HCT116 (cell line): ENCODE measurements around the gene KBTBD13. TPM values are rescaled to one million over a fixed set of nuclear protein-coding genes. Genes with fewer than 3 reads are reported as not detected.
"Not testable (repeated sequence)": the region's sequence is repeated elsewhere in the genome, so short reads cannot be mapped to it uniquely, and the experiment has no call there.

Experiments used
- ATAC-seq: fragments of 200-7000 bp; cut with Tn5 transposase; 2 replicates; pipeline ENCODE4 v1.9.1; 2020; ENCODE audit warnings: mild to moderate bottlenecking, moderate library complexity
- BruUV-seq: library from RNA; stranded (reverse); fragments of 400-500 nt; replicated peaks from 2 replicates; lab custom pipeline; 2021; lab: Mats Ljungman, UMichigan
- CTCF ChIA-PET: fragments of 300-600 bp; sonication (Branson Sonifier 250); formaldehyde crosslinking; loops from one replicate; lab custom pipeline; 2021; ENCODE audit warnings: antibody characterized with exemption; lab: Charles Lee
- POLR2A ChIA-PET: fragments of 300-600, 350-600 bp; sonication (Branson Sonifier 250); formaldehyde crosslinking; loops from one replicate; lab custom pipeline; 2021; ENCODE audit warnings: antibody characterized with exemption; lab: Charles Lee
- RAD21 ChIA-PET, 2 experiments: fragments of 300-600 bp; sonication (Branson Sonifier 250); formaldehyde crosslinking; loops; one replicate each; lab custom pipeline; 2023; ENCODE audit warnings: low total read pairs in 2 of 2; ENCODE audit not compliant: uncharacterized antibody in 2 of 2, unreplicated experiment in 2 of 2, low non-redundant PET in 1 of 2; lab: Charles Lee
- DNase-seq: peaks from one replicate; pipeline ENCODE4 v3.0.0-alpha.2; 2010; ENCODE audit warnings: low read depth, low spot score
- H2AFZ ChIP-seq: fragments of 200-600 bp; shearing (Covaris generic), sonication (generic); 2 replicates; pipeline ENCODE4 v1.6.1; 2017; ENCODE audit warnings: low read depth, mixed run types, mixed read lengths, antibody characterized with exemption, low read length; ENCODE audit not compliant: poor library complexity, severe bottlenecking
- H3K27ac ChIP-seq: 2 replicates; pipeline ENCODE4 v1.5.1; 2012; ENCODE audit warnings: low read depth, low read length
- H3K27me3 ChIP-seq: fragments of 200-600 bp; sonication (generic); 2 replicates; pipeline ENCODE4 v1.6.1; 2016; ENCODE audit warnings: mixed run types, low read length, mixed read lengths; ENCODE audit not compliant: insufficient read depth
- H3K36me3 ChIP-seq, 2 experiments: fragments of 200-500 bp in 1 of 2; fragments of 200-600 bp in 1 of 2; sonication (Bioruptor generic) in 1 of 2; sonication (generic) in 1 of 2; 2 replicates each; pipeline versions ENCODE4 v1.5.1 to v1.6.1; 2014 to 2016; ENCODE audit warnings: low read length in 2 of 2, inconsistent platforms in 1 of 2, mixed read lengths in 1 of 2, mixed run types in 1 of 2; ENCODE audit not compliant: insufficient read depth in 2 of 2, control insufficient read depth in 1 of 2
- H3K4me1 ChIP-seq, 2 experiments: fragments of 200-600 bp in 1 of 2; sonication (generic) in 1 of 2; 2 replicates each; pipeline versions ENCODE4 v1.5.1 to v1.6.1; 2012 to 2017; ENCODE audit warnings: low read length in 2 of 2, inconsistent platforms in 1 of 2, mild to moderate bottlenecking in 1 of 2, mixed read lengths in 1 of 2, mixed run types in 1 of 2, moderate library complexity in 1 of 2; ENCODE audit not compliant: insufficient read depth in 2 of 2, control insufficient read depth in 1 of 2
- H3K4me2 ChIP-seq: fragments of 200-600 bp; sonication (generic); 2 replicates; pipeline ENCODE4 v1.6.1; 2017; ENCODE audit warnings: mixed run types, low read length, mixed read lengths
- H3K4me3 ChIP-seq, 2 experiments: fragments of 200-600 bp in 1 of 2; sonication (generic) in 1 of 2; replicated peaks in 1 of 2; 2 replicates each; pipeline ENCODE4 v1.5.1; 2011 to 2016; ENCODE audit warnings: low read length in 2 of 2, control low read depth in 1 of 2, low read depth in 1 of 2, mild to moderate bottlenecking in 1 of 2, mixed read lengths in 1 of 2, mixed run types in 1 of 2
- H3K79me2 ChIP-seq: fragments of 200-600 bp; sonication (generic); 2 replicates; pipeline ENCODE4 v1.6.1; 2017; ENCODE audit warnings: mild to moderate bottlenecking, mixed run types, low read length, moderate library complexity, mixed read lengths; ENCODE audit not compliant: insufficient read depth
- H3K9ac ChIP-seq: fragments of 200-600 bp; sonication (generic); 2 replicates; pipeline ENCODE4 v1.6.1; 2016; ENCODE audit warnings: low read length, mixed read lengths
- H3K9me2 ChIP-seq: fragments of 200-600 bp; sonication (generic), shearing (Covaris generic); 2 replicates; pipeline ENCODE4 v1.6.1; 2017; ENCODE audit warnings: mixed run types, mild to moderate bottlenecking, moderate library complexity; ENCODE audit not compliant: insufficient read depth
- H3K9me3 ChIP-seq, 2 experiments: fragments of 200-500 bp in 1 of 2; fragments of 200-600 bp in 1 of 2; sonication (Bioruptor generic) in 1 of 2; sonication (generic) in 1 of 2; 2 replicates each; pipeline ENCODE4 v1.6.1; 2014 to 2017; ENCODE audit warnings: low read length in 2 of 2, mixed read lengths in 2 of 2, inconsistent platforms in 1 of 2, low read depth in 1 of 2, mild to moderate bottlenecking in 1 of 2, mixed run types in 1 of 2, moderate library complexity in 1 of 2; ENCODE audit not compliant: control insufficient read depth in 1 of 2, insufficient read depth in 1 of 2
- H4K20me1 ChIP-seq: fragments of 200-600 bp; sonication (generic), shearing (Covaris generic); 2 replicates; pipeline ENCODE4 v1.6.1; 2017; ENCODE audit warnings: mixed run types, mild to moderate bottlenecking, moderate library complexity; ENCODE audit not compliant: insufficient read depth
- CTCF ChIP-seq, 3 experiments: fragments of 200-600 bp in 1 of 3; sonication (generic) in 1 of 3; IDR thresholded peaks in 2 of 3; conservative IDR thresholded peaks in 1 of 3; 2 replicates each; pipeline ENCODE4 v1.5.1; 2012 to 2017; ENCODE audit warnings: low read depth in 2 of 3, low read length in 2 of 3, antibody characterized with exemption in 1 of 3, borderline replicate concordance in 1 of 3, control low read depth in 1 of 3, mild to moderate bottlenecking in 1 of 3, mixed read lengths in 1 of 3, mixed run types in 1 of 3, moderate library complexity in 1 of 3; ENCODE audit not compliant: insufficient read depth in 1 of 3
- JUND ChIP-seq: IDR thresholded peaks from 2 replicates; pipeline ENCODE4 v1.6.1; 2012
- SIN3A ChIP-seq: IDR thresholded peaks from 2 replicates; pipeline ENCODE4 v1.6.1; 2012; ENCODE audit warnings: low read depth
- SRF ChIP-seq: IDR thresholded peaks from 2 replicates; pipeline ENCODE4 v1.6.1; 2012; ENCODE audit warnings: low read depth
- ZBTB33 ChIP-seq: IDR thresholded peaks from 2 replicates; pipeline ENCODE4 v1.6.1; 2011; ENCODE audit warnings: mild to moderate bottlenecking, low read length, moderate library complexity; ENCODE audit not compliant: insufficient replicate concordance; ENCODE audit errors: extremely low read depth
- intact Hi-C: fragments of 100-400 bp; cut with micrococcal nuclease; formaldehyde crosslinking; loops from 2 replicates; pipeline ENCODE4 v1.10.0; 2022
- total RNA-seq: library from RNA; stranded (reverse); gene quantifications from one replicate; pipeline ENCODE4 v1.2.1, GENCODE V29; 2021; ENCODE audit not compliant: unreplicated experiment

KBTBD13 gene
- total RNA-seq, 1 experiment from 2014 or later: not detected

GRCh38 chr15:65072617-65073016 is 3.9 kb upstream of the KBTBD13 start (continued):
- TF ChIP-seq SIN3A (no peak), SRF (no peak), ZBTB33 (no peak), JUND (no peak), CTCF (IDR thresholded peaks at IDR 0.05 in 2 of 3, conservative IDR thresholded peaks at IDR 0.05 in 1 of 3; ENCODE audit: borderline replicate concordance in 1 of 3, insufficient read depth in 1 of 3, low read depth in 2 of 3, low read length in 2 of 3) (no peak)
- TF ChIP-seq, all 23 proteins: peak for 0

- H3K9me3 ChIP-seq, H3K27me3 ChIP-seq, H3K9me2 ChIP-seq, H3K36me3 ChIP-seq, H3K9ac ChIP-seq, H3K4me2 ChIP-seq, intact Hi-C loops, H3K4me1 ChIP-seq, POLR2A ChIA-PET, H3K79me2 ChIP-seq, RAD21 ChIA-PET, ATAC-seq, CTCF ChIA-PET, H3K27ac ChIP-seq, BruUV-seq, DNase-seq, H4K20me1 ChIP-seq, H2AFZ ChIP-seq, H3K4me3 ChIP-seq: not testable (repeated sequence)
These were observed 1.6 kb upstream of the KBTBD13 start for GRCh38 chr15:65074946-65075345.

GRCh38 chr15:65075607-65076395 is 745 bp upstream of the KBTBD13 start:
- RAD21 ChIA-PET, intact Hi-C loops, H3K9me3 ChIP-seq, POLR2A ChIA-PET, H2AFZ ChIP-seq, H4K20me1 ChIP-seq, H3K27ac ChIP-seq, H3K9ac ChIP-seq, DNase-seq, H3K4me1 ChIP-seq, H3K4me2 ChIP-seq, BruUV-seq, H3K79me2 ChIP-seq, ATAC-seq, H3K27me3 ChIP-seq, H3K9me2 ChIP-seq, H3K4me3 ChIP-seq, H3K36me3 ChIP-seq, CTCF ChIA-PET: not testable (repeated sequence)
